IPS-NIHi7 (cell line): ENCODE results near the gene UBE2G2.

Source experiments
- DNase-seq: peaks from one replicate; pipeline ENCODE4 v3.0.0; 2012; ENCODE audit warnings: mixed read lengths; ENCODE audit errors: extremely low spot score

Gene UBE2G2

DNA sequence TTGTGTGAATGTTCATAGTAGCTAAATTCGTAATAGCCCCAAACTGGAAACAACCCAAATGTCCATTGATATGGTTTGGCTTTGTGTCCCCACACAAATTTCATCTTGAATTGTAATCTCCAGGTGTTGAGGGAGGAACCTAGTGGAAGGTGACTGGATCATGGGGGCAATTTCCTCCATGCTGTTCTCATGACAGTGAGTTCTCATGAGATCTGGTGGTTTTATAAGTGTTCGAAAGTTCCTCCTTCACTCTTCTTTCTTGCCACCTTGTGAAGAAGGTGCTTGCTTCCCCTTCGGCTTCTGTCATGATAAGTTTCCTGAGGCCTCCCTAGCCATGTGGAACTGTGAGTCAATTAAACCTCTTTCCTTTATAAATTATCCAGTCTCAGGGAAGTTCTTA, 11.3 kb downstream of the UBE2G2 start:
- DNase-seq = no peak

DNA sequence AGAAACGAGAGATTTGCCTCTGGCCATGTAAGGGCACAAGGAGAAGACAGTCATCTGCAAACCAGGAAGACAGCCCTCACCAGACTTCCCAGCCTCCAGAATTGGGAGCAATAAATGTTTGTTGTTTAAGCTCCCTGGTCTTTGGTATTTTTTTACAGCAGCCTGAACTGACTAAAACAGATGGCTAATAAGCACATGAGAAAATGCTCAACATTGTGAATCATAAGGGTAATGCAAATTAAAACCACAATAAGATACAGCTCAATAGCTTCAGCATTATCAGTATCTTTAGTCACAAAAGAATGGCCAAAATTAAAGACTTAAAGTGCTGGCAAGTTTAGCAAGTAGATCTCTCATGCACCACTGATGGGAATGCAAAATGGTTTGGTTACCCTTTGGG, 11.7 kb downstream of the UBE2G2 start:
- no peak for DNase-seq

DNA sequence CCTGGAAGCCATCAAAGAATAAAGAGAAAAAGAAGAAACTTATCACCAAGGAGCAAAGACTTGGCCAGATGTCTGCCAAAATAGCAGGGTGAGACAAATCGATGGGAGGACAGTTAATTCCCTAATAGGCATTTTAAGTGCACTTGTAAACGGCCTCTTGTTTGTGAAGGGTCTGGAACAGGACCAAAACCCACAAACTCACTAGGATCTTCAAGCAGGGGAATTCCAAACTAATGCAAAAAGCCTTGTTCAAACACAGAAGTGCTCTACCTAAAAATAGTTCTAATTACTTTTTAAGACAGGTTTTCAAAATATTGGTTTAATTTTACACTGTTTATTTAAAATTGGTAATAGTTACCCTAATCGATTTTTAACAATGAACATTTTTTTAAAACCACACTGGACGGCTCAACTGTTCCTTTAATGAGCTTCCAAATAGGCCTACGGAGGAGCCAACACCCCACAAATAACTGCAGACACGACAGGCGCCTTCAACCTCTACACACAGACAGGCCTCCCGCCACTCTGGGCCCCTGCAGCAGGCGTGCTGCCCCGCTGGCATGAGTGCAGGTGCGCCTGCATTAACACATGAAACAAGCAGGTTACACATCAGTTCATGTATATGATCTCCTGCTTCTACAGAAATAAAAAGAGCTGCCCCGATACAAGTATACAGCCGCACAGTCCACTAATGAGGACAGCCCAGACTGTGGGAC, 15.8 kb downstream of the UBE2G2 start:
- no peak for DNase-seq

DNA sequence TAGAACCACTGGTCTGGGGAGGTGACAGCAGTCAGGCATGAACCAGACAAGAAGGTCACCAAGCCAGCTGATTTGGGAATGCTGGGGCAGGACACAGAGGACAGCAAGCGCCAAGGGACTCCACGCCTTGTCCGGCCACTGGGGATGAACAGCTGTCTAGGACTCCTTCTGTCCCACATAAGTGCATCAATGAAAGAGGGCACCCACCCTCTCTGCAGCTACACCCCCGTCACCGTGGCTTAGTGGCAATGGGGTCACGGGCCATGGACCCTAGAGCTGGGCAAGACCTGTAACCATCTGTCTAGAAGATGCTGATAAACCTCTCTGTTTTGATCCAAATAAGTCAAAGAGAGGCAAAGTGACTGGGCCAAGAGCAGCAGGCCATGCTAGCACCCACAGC, 16.8 kb downstream of the UBE2G2 start:
- DNase-seq = no peak

GRCh38 chr21:44783020-44783696, 18.5 kb downstream of the UBE2G2 start:
- no peak for DNase-seq

GRCh38 chr21:44780767-44781459, 20.7 kb downstream of the UBE2G2 start:
- DNase-seq = no peak

DNA sequence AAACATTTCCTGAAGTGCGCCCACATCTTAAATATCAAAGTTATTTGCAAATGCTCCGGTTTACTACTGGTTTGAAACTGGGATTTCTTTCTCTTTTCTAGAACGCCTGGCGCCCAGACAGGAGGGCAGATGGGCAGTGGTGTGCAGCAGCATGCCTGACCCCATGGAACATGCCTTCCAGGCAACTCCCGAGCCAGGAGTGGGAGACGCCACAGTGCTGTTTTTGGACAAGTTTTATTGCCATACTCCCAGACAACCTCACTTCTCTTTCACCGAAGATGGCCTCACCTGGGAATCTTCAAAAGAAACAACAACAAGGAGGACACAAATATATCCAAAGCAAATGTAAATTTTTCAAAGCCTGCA, 21.5 kb downstream of the UBE2G2 start:
- DNase-seq = no peak

- no peak for DNase-seq
Observed at GRCh38 chr21:44779417-44780136, 22.0 kb downstream of the UBE2G2 start.

DNA sequence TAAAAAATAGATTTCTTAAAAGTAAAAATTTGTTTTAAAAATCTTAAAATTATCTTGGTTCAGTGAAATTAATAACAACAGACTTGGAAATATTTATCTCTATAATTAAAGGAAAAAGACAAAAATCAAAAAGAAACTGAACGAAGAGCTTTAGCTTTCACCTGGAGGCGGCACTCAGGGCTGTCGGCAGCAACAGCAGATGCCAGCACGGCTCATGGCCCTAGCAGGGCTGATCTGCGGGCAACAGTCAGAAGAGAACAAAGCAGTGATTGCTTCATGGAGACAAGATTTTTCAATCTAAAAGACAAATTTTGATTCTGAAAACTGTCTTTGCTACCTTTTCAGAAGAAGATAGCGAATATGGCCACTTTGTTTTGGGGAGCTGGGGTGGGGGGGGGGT, 22.6 kb downstream of the UBE2G2 start:
- no peak for DNase-seq

- no peak for DNase-seq
Observed at GRCh38 chr21:44778499-44778911, 23.1 kb downstream of the UBE2G2 start.

- DNase-seq = no peak
Observed at GRCh38 chr21:44778094-44778493, 23.5 kb downstream of the UBE2G2 start.

GRCh38 chr21:44774972-44775371, 26.6 kb downstream of the UBE2G2 start:
- no peak for DNase-seq

- DNase-seq = no peak
Observed at GRCh38 chr21:44773291-44773932, 28.2 kb downstream of the UBE2G2 start.

DNA sequence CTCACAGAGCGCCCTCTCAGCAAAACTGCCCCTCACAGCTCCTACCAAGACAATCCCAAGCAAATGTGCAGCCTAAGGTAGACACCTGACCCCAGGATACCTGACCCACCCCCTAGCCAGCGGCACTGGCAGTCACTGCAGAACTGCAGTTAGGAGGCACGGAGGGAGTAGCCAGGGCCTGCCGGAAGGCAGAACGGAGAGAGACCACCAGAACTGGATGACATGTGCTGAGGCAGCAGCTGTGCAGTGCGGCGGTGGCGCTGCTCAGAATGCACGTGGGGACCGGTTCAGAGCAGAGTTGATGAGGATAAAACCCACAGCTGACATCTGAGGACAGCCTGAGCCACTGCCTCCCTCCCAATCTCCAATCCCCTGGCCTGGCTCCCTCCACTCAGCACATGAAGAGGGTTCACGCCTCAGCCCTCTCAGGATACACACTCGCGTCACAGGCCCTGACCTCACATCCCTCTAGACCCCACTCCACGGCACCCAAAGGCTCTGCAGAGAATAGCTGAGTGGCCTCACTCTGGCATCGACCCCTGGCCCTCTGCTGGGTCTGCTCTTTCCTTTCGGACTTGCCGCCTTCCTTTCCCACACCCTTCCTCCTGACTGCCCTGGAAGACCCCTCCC, 29.6 kb downstream of the UBE2G2 start:
- DNase-seq = no peak

- no peak for DNase-seq
Observed at GRCh38 chr21:44767834-44768831, 33.5 kb downstream of the UBE2G2 start.

DNA sequence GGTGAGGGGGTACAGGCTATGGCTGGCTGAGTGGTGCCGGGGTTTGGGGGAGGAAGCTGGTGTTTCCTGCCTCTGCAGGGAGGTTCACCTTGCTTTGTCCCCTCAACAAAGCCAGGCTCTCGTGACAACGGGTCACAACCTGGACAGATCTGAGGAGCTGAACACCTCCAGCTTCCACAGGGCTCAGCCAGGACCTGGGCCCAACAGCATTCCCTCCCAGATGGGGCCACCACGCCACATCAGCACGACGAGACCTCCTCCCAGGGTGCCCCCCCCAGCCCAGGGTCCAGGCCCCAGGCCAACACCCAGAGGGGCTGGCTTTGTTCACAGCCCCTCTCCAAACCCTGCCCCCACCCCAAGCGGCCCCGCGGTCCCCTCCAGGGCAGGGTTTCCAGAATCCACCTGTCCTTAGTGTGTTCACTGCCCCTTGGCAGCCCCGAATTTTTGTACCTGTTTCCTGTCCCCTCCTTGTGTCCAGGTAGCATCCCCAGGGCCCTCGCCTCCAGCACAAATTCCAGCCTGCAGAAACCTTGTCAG, 34.7 kb downstream of the UBE2G2 start:
- DNase-seq = no peak

DNA sequence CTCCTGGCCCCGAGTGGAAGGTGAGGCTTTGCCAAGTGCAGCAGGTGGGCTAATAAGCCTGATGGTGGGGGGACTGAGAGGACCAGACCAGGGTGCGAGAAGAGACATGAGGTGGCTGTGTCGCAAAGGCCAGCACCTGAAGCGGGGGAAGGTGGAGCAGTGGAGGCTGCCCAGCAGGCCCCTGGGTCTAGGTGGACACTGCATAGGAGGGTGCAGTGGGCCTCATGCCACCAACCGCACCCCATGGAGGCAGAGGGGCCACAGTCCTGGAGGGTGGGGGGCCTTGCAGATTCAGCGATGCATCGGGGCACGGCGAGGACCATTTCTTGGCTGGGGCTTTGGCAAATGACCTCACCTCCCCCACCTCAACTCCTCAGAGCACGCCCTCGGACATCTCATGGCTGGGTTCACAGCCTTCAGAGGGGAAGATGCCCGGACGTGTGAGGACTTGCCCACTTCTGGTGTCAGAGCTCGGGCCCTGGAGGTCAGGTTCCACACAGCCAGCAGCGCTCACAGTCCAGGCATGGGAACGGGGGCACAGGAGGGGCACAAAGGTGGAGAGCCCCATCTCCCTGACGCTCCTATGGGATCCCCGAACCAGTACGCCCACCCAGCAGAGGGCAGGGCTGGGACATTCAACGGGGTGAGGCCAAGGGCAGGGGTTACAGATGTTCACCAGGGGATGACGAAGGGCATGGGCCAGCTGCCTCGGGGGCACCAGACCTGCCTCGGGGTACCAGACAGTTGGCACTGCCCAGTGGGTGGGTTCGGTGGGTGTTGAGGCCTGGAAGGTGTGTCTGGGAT, 35.4 kb downstream of the UBE2G2 start:
- no peak for DNase-seq

GRCh38 chr21:44765231-44766013, 36.2 kb downstream of the UBE2G2 start:
- DNase-seq = no peak
